Measurements from ENCODE around the gene STPG1.

Gene STPG1

GRCh38 chr1:24315391-24315790 lies 98.2 kb downstream of the STPG1 start:
- DNase-seq = no peak

GRCh38 chr1:24311741-24312140 lies 101.8 kb downstream of the STPG1 start:
- no peak for DNase-seq

GRCh38 chr1:24311234-24311633 lies 102.3 kb downstream of the STPG1 start:
- DNase-seq = peak; percentile 33

GRCh38 chr1:24309762-24310485 lies 103.7 kb downstream of the STPG1 start:
- DNase-seq = no peak

- no peak for DNase-seq
These were observed 105.1 kb downstream of the STPG1 start for GRCh38 chr1:24308365-24309015.

Measured in hematopoietic multipotent progenitor cell treated with erythropoietin and hydrocortisone succinate and interleukin-3 and kit ligand, for 6 days (in vitro differentiated cells).